ENCODE measurements around the gene B4GALNT3.
"Not testable (repeated sequence)": the region's sequence is repeated elsewhere in the genome, so short reads cannot be mapped to it uniquely, and the experiment has no call there.

Gene B4GALNT3

DNA sequence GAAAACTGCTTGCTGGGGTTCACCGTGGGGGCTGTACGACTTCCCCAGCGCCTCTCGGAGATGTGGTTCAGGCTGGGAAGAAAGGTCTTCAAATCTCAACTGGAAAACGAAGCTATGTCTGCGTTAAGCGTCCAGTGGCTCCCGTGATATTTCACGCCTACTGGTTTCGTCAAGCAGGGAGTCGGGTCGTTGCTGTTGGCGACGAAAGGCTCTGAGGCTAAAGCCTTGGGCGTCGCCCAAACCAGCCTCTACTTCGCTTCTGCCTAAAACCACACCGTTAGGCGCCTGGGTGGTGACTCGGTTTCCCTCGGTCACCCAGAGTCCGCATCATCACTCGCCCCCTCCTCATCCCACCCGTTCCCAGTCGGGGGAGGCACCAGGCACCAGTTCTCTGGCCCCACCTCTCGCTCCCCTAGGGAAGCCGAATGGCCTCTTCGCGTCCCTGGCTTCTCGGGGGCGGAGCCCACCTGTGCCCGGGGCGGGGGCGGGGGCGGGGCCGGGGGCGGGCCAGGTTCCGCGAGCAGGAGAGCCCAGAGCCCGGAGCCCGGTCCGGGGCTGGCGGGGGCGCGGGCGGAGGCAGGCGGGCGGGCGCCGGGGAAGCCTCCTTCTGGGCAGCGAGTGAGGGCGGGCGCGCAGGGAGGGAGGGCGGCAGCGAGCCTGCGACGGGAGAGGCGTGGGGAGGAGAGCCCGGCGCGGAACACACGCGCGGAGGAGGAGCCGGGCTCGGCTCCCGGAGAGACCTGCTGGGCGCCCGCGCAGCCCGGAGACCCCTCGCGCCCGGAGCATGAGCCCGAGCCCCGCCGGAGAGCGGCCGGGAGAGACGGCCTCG is at the start of gene B4GALNT3:
Gene B4GALNT3 (plus strand): TSS at position 510 of the 829 bp plus-strand sequence. CDS start 438 bp downstream, outside the sequence.
- DNase-seq: no peak

DNA sequence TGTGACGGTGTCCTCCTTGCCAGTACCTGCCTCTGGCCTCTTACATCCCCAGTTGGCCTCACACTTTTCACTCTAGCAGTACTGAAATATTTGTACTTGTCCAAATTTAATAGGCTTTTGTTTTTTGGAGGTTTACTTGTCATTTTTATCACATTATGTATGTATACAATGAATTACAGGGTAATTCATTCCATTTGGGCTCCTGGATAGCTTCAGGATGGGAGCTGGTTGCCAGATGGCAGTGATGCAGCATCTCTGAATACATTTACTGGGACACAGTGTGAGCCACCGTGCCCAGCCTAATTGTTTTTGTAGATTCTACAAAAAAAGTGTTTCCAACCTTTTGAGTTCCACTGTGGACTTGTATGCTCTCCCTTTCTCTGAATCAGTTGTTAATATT is 44.9 kb upstream of the B4GALNT3 start:
- no peak for DNase-seq

- no peak for DNase-seq
Measured at GRCh38 chr12:418432-418831, 41.3 kb upstream of the B4GALNT3 start.

GRCh38 chr12:422526-422925 is 37.2 kb upstream of the B4GALNT3 start:
- DNase-seq: no peak

DNA sequence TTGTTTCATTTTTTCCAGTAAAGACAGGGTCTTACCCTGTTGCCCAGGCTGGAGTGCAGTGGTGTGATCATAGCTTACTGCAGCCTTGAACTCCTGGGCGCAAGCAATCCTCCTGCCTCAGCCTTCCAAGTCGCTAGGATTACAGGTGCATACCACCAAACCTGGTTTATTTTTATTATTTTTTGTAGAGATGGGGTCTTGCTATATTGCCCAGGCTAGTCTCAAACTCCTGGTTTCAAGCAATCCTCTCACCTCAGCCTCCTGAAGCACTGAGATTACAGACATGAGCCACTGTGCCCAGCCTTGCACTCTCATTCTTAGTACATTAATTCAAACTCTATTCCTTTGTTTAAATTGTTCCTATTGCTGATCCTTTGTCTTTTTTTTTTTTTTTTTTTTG is 24.0 kb upstream of the B4GALNT3 start:
- not testable (repeated sequence) for DNase-seq

GRCh38 chr12:442235-442884 is 17.4 kb upstream of the B4GALNT3 start:
- peak; percentile 3 for DNase-seq

DNA sequence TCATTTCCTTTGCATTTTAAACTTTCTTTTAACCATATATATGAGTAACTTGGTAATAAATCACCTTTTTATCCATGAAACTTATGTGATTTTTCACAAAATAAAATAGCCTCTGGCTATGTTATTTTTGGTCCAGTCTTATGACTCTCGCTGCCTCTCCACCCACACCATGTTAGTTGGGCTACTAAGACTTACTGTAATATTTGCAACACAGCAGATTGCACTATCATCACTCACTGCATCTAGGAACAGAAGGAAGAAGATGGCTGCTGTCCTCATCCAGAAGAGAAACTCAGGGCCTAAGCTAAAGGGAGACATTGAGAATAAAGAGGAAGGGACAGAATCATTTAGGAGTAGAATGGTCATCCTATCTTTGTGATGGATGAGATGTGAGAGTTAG is 12.6 kb upstream of the B4GALNT3 start:
- no peak for DNase-seq

GRCh38 chr12:449203-449602 is 10.5 kb upstream of the B4GALNT3 start:
- DNase-seq: no peak

DNA sequence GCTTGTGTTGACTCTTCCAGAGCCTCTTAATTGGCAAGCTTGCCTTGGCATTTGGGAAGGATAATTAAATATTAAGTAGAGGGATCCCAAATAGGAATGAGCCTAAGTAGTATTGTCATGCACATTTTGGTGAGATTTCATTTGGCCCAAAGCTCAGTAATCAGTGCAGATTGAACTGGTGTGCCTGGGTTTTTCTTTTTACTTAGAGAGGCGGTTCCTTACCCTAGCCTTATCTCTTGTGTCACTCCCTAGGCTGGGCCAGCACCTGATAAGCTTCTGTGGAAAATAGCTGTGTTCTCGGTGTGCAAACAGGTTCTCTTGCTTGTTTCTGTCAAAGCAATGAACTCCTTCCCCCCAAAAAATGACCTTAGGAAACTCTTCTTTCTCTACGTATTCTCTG is 9.3 kb upstream of the B4GALNT3 start:
- DNase-seq: no peak

DNA sequence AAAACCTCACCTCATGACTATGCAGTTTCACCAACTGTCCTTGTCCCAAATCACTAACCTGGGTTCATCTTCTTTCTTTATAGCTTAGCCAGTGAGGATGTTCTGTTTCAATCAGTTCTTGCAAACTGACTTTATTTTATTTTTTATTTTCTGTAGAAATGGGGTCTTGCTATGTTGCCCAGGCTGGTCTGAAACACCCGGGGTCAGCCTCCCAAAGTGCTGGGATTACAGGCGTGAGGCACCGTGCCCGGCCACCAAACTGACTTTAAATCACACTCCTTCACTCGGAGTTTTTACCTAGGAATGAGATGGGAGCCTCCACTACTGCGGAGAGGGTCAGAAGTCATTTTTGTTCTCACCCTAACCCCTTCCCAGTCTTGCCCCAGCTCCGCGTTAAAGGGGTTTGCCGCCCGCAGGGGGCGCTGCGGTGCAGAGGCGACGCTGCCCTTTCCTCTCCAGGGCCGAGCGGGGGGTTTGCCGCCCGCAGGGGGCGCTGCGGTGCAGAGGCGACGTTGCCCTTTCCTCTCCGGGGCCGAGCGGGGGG is 7.0 kb upstream of the B4GALNT3 start:
- DNase-seq: no peak

DNA sequence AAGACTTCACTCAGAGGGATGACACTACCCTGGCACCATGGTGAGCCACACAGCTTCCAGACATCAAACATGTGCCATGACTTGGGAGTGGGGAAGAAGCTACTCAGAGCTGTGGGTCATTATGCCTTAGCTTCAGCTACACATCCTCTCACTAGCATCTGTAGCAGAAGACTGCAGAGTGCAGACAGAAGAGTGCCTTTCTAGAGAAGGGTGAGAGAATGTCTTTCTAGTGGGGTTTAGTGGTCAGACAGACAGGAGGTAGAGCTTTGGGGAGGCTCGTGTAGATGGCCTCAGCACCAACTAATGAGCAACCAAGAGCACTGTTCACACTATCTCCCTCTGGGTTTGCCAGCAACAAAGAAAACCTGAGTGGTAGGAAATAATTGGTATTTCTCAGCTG is 4.9 kb upstream of the B4GALNT3 start:
- no peak for DNase-seq

DNA sequence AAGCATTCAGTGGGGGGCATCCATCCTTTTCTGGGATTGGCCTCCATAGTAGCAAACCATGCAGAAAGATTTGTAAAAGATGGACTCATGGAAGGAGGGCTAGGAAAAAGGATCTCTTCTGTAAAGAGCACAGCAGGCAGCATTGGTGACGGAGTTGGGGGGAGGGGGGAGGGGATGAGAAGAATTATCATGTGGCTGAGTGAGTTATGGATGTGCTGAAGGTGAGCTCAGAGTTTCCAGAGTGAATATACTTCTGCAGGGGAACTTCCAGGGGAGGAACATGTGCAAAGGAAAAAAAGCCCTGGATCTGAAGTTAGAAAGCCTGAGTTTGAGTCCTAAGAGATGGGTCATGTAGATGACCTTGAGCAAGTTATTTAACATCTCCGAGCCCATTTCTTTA is 3.9 kb upstream of the B4GALNT3 start:
- DNase-seq: no peak

GRCh38 chr12:457676-458075 is 2.1 kb upstream of the B4GALNT3 start:
- no peak for DNase-seq

DNA sequence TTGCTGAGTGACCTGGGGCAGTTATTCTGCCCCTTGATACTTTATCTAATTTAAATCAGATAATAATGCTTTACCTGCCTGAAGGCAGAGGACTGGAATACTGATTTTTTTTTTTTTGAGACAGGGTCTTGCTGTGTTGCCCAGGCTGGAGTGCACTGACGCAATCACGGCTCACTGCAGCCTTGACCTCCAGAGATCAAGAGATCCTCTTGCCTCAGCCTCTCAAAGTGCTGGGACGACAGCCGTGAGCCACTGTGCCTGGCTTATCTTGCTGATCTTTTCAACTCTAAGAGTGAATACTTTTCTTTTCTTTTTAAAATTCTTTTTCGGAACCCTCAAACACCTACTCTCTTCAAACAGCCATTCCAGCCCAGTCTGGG is 699 bp upstream of the B4GALNT3 start:
- no peak for DNase-seq

DNA sequence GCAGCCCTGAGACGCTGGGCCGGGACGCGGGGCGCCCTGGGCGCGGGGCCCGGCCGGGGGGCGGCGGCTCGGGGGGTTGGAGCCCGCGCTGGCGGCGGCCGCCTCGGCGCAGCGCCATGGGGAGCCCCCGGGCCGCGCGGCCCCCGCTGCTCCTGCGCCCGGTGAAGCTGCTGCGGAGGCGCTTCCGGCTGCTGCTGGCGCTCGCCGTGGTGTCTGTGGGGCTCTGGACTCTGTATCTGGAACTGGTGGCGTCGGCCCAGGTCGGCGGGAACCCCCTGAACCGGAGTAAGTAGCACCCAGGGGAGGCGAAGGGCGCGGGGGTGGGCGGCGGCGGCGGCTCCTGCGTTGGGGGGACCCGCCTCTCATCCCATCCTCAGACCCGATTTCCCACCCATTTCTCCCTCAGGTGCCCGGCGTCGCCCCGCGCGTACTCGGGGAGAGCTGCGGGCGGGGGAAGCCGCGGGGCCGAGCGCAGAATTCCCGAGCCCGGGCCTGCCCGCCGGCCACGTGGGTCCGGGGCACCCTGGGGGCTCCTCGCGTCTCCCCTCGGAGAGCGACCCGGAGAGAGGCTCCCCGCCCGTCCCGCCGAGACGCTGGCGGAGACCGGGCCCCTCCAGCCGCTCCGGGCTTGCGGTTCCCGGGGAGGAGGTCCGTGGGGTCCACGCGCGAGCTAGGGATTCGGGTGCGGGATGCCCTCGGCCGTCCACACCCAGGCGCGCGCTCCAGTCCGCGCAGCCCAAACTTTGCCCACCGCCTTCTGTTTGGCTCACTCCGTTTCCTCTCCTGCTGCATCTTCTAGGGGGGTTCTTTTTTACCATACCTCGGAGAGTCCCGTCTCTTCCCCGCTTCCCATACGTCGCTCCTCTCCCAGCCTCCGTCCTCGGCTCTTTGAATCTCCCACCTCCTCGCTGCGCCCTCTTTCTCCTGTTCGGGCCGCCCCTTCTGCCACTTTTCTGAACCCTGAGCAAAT is 807 bp downstream of the B4GALNT3 start:
- no peak for DNase-seq

- DNase-seq: no peak
Measured at GRCh38 chr12:461425-461824, 1.7 kb downstream of the B4GALNT3 start.

DNA sequence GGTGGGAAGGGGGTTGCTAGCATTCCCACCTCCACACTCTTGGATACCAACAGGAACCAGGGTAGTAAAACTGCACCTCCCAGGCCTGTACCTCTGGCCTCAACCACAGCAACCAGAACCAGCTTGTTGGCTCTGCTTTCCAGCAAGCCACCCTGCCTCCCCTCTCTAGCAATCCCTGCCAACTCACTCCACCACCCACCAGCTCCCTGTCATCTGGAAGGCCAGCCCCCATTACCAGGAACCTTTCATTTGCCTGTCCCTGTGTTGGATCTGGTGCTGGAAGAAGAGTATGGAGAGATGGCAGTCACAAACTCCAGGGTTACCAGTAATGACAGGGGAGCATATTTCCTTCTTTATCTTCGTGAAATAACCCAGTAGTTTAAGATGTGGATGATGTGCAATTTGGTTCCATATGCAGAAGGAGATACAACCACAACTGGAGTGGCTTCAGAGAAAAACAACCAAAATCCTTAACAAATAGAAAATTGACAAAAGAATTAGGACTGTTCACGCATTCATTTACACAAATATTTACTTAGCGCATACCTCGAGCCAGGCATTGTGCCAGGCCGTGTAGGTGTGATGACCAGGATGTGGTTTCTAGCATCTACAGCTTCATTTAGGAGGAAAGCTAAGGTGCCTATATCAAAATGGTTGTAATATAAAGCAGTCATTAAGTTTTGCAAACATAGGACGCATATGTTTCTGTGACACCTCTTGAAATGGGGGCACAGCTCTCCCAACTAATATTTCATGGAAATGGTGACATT is 3.4 kb downstream of the B4GALNT3 start:
- no peak for DNase-seq

DNA sequence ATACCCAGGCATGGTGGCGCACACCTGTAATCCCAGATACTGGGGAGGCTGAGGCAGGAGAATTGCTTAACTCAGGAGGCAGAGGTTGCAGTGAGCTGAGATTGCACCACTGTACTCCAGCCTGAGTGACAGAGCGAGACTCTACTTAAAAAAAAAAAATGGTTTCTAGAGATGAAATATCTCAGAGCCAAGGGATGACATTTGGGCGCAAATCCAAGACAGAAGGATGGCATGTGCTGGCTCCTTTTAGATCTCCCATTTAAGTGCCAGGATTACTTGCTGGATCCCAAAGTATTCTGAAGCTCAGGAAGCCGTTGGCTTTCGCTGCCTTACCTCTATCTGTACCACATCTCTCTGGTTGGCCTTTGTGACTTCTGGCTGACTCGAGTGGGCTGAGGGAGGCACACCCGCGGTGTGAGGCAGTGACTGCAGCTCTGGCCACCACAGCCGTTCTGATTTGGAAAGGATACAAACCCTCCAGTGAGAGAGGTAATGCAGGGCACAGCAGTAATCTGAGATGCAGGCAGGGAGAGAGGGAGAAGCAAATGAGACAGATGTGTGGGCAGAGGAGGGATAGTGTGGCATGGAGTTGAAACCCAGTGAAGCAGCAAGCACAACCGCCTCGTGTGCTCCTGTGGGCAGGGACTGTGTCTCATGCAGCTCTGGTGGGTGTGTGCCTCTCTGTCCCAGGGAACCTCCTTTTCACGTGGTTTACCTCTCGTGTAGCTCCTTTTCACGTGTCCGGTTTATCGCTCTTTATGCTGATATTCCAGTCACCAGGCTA is 4.9 kb downstream of the B4GALNT3 start:
- peak; percentile 67 for DNase-seq

GRCh38 chr12:466039-466438 is 6.3 kb downstream of the B4GALNT3 start:
- DNase-seq: no peak

DNA sequence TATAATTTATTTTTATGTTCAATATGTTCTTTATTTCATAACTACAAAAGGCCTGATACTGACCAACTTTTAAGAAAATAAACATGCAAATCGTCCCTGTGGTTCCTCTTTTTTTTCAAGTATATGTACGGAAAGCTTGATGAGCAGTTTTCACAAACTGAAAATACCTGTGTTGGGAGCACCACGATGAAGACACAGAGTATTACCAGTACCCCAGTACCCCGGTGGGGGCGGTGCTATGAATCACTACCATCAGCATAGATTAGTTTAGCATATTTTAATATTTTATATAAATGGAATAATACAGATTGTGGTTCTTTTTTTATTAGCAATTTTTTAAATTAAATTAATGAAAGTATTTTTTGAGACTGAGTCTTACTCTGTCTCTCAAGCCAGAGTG is 7.0 kb downstream of the B4GALNT3 start:
- no peak for DNase-seq

GRCh38 chr12:467591-467990 is 7.9 kb downstream of the B4GALNT3 start:
- DNase-seq: no peak

All from DMS 273 treated with DMSO at 0.1 percent for 48 hours (cell line).